ENCODE data around the gene CDKL1. TPM values are rescaled to one million over a fixed set of nuclear protein-coding genes. Genes with fewer than 3 reads are reported as not detected.

CDKL1 gene
- total and polyA plus RNA-seq, 2 of the 13 experiments (the other 11 are each of a cell fraction or from before 2014, with no cell fraction given): 4.4 to 5.1 TPM

DNA sequence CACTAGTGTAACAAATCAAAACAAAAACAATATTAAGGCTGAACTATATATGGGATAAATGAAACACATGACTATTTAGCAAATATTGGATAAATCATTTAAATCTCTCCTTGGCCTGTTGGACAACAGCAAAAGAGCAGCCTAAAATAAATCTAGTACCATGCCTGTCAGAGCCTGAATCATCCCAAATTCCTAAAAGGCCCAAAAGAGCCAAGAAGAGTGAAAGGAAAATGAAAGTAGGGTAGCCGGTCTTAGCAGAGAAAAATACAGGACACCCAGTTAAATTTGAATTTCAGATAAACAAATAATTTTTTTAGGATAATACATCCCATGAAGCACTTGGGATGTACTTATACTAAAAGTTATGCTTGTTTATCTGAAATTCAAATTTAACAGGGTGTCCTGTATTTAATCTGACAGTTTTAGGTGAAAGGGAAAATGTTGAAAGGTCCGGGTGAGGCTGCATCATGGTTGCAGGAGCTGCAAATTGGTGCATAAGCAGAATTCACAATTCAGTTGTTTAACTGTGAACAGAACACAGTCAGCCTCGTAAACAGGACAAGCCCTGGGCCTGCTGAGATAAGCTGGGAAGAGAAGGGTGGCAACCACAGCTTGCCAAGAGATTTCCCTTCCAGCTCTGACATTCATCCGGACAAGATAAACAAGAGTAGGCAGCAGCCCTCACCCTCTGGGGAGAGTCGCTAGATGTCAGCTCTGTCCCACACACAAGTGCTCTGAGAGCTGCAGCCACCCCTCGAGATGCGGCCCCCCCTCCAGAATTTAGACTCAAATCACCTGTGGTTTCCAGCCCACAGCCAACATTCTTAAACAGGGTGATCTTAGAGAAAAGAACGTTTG, 54.2 kb downstream of the CDKL1 start:
- Histone ChIP-seq H3K9me3 (ENCODE audit: low read length) (no peaks in the 10 kb centered on the region), H3K36me3 (replicated peaks in 1 of 2; ENCODE audit: control insufficient read depth in 1 of 2, insufficient read depth in 2 of 2, low read length in 2 of 2) (peaks cover 0 to 2% of the 10 kb centered on the region in 2 experiments; a peak in 1 of 5 replicates), H3K4me3 (replicated peaks in 1 of 3; ENCODE audit: insufficient read depth in 1 of 3, low read depth in 2 of 3, low read length in 3 of 3) (no peak overlapping the region), H2AFZ (ENCODE audit: low read length) (no peak overlapping the region), H3K4me2 (ENCODE audit: low read depth, low read length) (no peak overlapping the region; the same call in 1 of the 2 replicates), H3K4me1 (ENCODE audit: insufficient read depth, low read length) (peaks cover 10% of the 10 kb centered on the region), H3K9ac (ENCODE audit: insufficient read depth, low read depth, low read length) (no peak overlapping the region), H4K20me1 (ENCODE audit: insufficient read depth, low read length) (no peaks in the 10 kb centered on the region), H3K27me3 (ENCODE audit: control insufficient read depth in 1 of 2, insufficient read depth in 2 of 2, low read length in 2 of 2) (no peaks in the 10 kb centered on the region), H3K79me2 (ENCODE audit: insufficient read depth, low read length) (no peaks in the 10 kb centered on the region), H3K27ac (ENCODE audit: extremely low read length, insufficient read depth, low read length) (no peak overlapping the region)
- ATAC-seq (peak; percentile 94), DNase-seq (ENCODE audit: low spot score) (peak; percentile 66), FAIRE-seq (peak; percentile 75)
- in situ Hi-C loops (cut with HindIII; ENCODE audit: extremely low pct_ligation_motif_present, low pct_unique_long_range_greater_than_20kb) (no loop called here), intact Hi-C loops (cut with micrococcal nuclease; ENCODE audit: unreplicated experiment) (loop anchor here (5.0 kb wide), 1 partner anchor 190 kb away; the partner anchor contains the start of gene MAP4K5)
- ChIA-PET POLR2A (interaction anchor here (0.6 kb wide), 1 partner anchor 172 kb away, joined by 3 read pairs; no protein-coding TSS in a partner anchor), CTCF (ENCODE audit: low intra/inter-chr PET ratio, low total read pairs) (no interaction called here)
- BruUV-seq (replicated peaks): no TSS peak
- WGBS (ENCODE audit: low lambda C conversion rate): 25% methylated on average over 8 of the region's 8 CpGs
- TF ChIP-seq SOX6 (IDR thresholded peaks at IDR 0.05) (no peak), SOX6 (CRISPR knock-in tag; IDR thresholded peaks at IDR 0.05) (peak; percentile 19; the same call in 1 of the 2 replicates), PATZ1 (CRISPR knock-in tag; IDR thresholded peaks at IDR 0.05) (peak; percentile 89), SAP130 (CRISPR knock-in tag; IDR thresholded peaks at IDR 0.05; ENCODE audit: low read depth) (peak; percentile 46; the same call in 1 of the 2 replicates), TFAP4 (IDR thresholded peaks at IDR 0.05; ENCODE audit: borderline replicate concordance, low read depth) (peak; percentile 26; the same call in 1 of the 2 replicates), KDM2A (CRISPR knock-in tag; IDR thresholded peaks at IDR 0.05; ENCODE audit: borderline replicate concordance, low read depth) (peak; percentile 20; the same call in 1 of the 2 replicates), TBL1XR1 (IDR thresholded peaks at IDR 0.05; ENCODE audit: borderline replicate concordance, low read length, partially characterized antibody) (no peak), ZNF580 (CRISPR knock-in tag; IDR thresholded peaks at IDR 0.05; ENCODE audit: borderline replicate concordance, low read depth) (0 out of 2 replicates have a peak, but pooled peaks have one; percentile 38), TEAD3 (CRISPR knock-in tag; optimal IDR thresholded peaks at IDR 0.05; ENCODE audit: borderline replicate concordance) (peak; percentile 31), CAMTA2 (CRISPR knock-in tag; IDR thresholded peaks at IDR 0.05; ENCODE audit: borderline replicate concordance) (no peak)
- TF ChIP-seq, protein P1, sequence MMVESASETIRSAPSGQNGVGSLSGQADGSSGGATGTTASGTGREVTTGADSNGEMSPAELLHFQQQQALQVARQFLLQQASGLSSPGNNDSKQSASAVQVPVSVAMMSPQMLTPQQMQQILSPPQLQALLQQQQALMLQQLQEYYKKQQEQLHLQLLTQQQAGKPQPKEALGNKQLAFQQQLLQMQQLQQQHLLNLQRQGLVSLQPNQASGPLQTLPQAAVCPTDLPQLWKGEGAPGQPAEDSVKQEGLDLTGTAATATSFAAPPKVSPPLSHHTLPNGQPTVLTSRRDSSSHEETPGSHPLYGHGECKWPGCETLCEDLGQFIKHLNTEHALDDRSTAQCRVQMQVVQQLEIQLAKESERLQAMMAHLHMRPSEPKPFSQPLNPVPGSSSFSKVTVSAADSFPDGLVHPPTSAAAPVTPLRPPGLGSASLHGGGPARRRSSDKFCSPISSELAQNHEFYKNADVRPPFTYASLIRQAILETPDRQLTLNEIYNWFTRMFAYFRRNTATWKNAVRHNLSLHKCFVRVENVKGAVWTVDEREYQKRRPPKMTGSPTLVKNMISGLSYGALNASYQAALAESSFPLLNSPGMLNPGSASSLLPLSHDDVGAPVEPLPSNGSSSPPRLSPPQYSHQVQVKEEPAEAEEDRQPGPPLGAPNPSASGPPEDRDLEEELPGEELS (CRISPR knock-in tag; IDR thresholded peaks at IDR 0.05): 0 out of 2 replicates have a peak, but pooled peaks have one; percentile 12
- TF ChIP-seq, protein P2, sequence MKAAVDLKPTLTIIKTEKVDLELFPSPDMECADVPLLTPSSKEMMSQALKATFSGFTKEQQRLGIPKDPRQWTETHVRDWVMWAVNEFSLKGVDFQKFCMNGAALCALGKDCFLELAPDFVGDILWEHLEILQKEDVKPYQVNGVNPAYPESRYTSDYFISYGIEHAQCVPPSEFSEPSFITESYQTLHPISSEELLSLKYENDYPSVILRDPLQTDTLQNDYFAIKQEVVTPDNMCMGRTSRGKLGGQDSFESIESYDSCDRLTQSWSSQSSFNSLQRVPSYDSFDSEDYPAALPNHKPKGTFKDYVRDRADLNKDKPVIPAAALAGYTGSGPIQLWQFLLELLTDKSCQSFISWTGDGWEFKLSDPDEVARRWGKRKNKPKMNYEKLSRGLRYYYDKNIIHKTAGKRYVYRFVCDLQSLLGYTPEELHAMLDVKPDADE (CRISPR knock-in tag; IDR thresholded peaks at IDR 0.05): no peak
- TF ChIP-seq, protein P3, sequence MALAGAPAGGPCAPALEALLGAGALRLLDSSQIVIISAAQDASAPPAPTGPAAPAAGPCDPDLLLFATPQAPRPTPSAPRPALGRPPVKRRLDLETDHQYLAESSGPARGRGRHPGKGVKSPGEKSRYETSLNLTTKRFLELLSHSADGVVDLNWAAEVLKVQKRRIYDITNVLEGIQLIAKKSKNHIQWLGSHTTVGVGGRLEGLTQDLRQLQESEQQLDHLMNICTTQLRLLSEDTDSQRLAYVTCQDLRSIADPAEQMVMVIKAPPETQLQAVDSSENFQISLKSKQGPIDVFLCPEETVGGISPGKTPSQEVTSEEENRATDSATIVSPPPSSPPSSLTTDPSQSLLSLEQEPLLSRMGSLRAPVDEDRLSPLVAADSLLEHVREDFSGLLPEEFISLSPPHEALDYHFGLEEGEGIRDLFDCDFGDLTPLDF (CRISPR knock-in tag; IDR thresholded peaks at IDR 0.05): no peak
